BE2C (cell line): ENCODE data around the gene DCUN1D1.

Source experiments
- DNase-seq: peaks from one replicate; pipeline ENCODE4 v3.0.0-alpha.2; 2020
- H3K27me3 ChIP-seq: fragments of 250-450 bp; sonication (Bioruptor Pico); 2 replicates; pipeline ENCODE4 v1.5.1; 2020; ENCODE audit warnings: mild to moderate bottlenecking
- H3K36me3 ChIP-seq: fragments of 250-450 bp; sonication (Bioruptor Pico); 2 replicates; pipeline ENCODE4 v1.5.1; 2020; ENCODE audit warnings: mild to moderate bottlenecking
- H3K4me1 ChIP-seq: fragments of 250-450 bp; sonication (Bioruptor Pico); 2 replicates; pipeline ENCODE4 v1.5.1; 2020
- H3K4me3 ChIP-seq: 2 replicates; pipeline ENCODE4 v1.5.1; 2011; ENCODE audit warnings: low read depth, low read length
- H3K9me3 ChIP-seq: fragments of 250-450 bp; sonication (Bioruptor Pico); 2 replicates; pipeline ENCODE4 v1.5.1; 2020
- TF ChIP-seq, protein P1 (sequence below): IDR thresholded peaks from 2 replicates; pipeline ENCODE4 v1.5.1; 2012; ENCODE audit warnings: mild to moderate bottlenecking, low read depth, low read length

The DCUN1D1 gene

DNA sequence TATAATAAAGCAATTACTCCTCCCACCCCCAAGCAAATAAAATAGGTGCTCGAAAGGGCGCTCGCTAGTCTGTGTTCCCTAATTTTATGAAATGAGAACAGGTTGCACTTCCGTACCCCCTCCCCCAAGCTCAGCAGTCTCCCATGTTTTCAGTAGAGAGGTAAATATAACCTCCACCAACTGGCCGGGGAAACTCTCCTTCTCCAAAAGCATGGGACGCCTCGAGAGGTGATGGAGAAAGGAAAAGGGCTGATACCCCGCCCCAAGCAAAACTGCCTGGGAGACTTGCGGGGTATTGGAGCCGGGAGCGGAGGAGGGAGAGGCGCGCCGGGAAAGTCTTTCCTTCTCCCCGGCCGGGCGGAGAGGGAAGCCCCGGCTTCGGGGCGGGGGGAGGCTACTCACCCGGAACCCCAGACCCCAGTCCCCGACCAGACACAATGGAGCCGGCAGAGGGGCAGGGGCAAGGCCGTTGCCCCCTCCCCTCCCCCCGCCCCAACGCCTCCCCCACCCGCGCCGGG, 605 bp downstream of the DCUN1D1 start:
- H3K27me3 ChIP-seq = no peaks in the 10 kb centered on the region
- H3K4me3 ChIP-seq = peak overlapping the region; percentile 95
- TF ChIP-seq, protein P1, sequence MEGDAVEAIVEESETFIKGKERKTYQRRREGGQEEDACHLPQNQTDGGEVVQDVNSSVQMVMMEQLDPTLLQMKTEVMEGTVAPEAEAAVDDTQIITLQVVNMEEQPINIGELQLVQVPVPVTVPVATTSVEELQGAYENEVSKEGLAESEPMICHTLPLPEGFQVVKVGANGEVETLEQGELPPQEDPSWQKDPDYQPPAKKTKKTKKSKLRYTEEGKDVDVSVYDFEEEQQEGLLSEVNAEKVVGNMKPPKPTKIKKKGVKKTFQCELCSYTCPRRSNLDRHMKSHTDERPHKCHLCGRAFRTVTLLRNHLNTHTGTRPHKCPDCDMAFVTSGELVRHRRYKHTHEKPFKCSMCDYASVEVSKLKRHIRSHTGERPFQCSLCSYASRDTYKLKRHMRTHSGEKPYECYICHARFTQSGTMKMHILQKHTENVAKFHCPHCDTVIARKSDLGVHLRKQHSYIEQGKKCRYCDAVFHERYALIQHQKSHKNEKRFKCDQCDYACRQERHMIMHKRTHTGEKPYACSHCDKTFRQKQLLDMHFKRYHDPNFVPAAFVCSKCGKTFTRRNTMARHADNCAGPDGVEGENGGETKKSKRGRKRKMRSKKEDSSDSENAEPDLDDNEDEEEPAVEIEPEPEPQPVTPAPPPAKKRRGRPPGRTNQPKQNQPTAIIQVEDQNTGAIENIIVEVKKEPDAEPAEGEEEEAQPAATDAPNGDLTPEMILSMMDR = no peak
- no peaks in the 10 kb centered on the region for H3K9me3 ChIP-seq
- H3K4me1 ChIP-seq = no peaks in the 10 kb centered on the region; the same call in 1 of the 2 replicates
- no peaks in the 10 kb centered on the region; the same call in 1 of the 2 replicates for H3K36me3 ChIP-seq
- peak; percentile 43 for DNase-seq

DNA sequence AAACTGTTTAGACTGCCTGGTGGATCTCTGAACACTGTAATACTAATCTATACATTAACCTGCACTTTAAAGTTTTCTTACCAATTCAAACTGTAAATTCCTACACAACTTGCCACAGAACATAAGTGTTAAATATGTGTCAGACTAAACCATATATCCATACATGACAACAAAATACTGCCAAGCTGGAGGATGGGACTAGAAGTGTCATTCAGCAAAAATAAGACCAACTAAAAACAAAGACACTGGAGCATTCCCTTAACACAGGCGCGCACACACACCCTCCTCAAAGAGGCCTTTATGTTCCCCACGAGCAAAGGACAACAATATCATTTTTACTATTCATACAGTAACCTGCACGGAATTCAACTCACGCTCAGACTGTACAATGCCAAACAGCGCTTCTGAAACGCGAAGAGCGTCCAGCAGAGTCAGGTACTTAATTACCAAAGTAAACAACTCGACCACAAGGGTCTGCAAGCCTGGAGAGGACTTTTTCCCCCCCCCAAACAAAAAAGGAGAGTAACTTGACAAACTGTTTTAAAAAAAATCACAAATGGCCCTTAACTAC, 1.1 kb downstream of the DCUN1D1 start:
- TF ChIP-seq, protein P1 = no peak
- DNase-seq = no peak
- Histone ChIP-seq H3K9me3 (no peaks in the 10 kb centered on the region), H3K4me1 (no peaks in the 10 kb centered on the region; the same call in 1 of the 2 replicates), H3K27me3 (no peaks in the 10 kb centered on the region), H3K36me3 (no peaks in the 10 kb centered on the region; the same call in 1 of the 2 replicates), H3K4me3 (peak overlapping the region; percentile 95)

DNA sequence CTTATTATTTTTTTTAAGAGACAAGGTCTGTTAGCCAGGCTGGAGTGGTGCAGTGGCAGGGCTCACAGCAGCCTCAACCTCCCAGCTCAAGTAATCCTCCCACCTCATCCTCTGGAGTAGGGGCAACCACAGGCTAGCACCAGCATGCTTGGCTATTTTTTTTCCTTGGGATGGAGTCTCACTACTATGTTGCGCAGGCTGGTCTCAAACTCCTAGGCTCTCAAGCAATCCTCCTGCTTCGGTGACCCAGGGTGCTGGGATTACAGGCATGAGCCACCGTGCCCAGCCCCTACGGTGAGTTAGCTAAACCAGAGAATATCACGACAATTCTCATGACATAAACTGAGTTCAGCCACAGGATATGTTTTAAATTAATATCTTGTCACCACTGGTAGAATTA, 2.0 kb downstream of the DCUN1D1 start:
- TF ChIP-seq, protein P1 = no peak
- H3K4me3 ChIP-seq = peak overlapping the region; percentile 95
- no peaks in the 10 kb centered on the region; the same call in 1 of the 2 replicates for H3K36me3 ChIP-seq
- DNase-seq = no peak
- H3K4me1 ChIP-seq = no peaks in the 10 kb centered on the region; the same call in 1 of the 2 replicates
- no peaks in the 10 kb centered on the region for H3K27me3 ChIP-seq
- H3K9me3 ChIP-seq = no peaks in the 10 kb centered on the region

DNA sequence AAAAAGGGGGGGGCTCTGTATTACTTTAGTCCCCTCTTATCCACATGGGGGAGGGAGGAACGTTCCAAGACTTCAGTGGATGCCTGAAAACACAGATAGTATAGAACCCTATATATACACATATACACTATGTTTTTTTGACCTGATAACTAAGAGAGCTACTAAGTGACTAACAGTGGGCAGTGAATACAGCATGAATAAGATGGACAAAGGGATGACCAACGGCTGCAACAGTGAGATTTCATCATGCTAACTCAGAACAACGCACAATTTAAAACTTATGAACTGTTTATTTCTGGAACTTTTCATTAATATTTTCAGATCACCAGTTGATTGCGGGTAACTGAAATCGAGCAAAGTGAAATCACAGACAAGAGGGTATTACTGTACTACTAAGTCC, 7.3 kb downstream of the DCUN1D1 start:
- TF ChIP-seq, protein P1 = no peak
- H3K9me3 ChIP-seq = no peaks in the 10 kb centered on the region
- H3K4me1 ChIP-seq = no peaks in the 10 kb centered on the region; the same call in 1 of the 2 replicates
- H3K4me3 ChIP-seq = no peak overlapping the region
- DNase-seq = no peak
- H3K27me3 ChIP-seq = no peaks in the 10 kb centered on the region
- no peaks in the 10 kb centered on the region; the same call in 1 of the 2 replicates for H3K36me3 ChIP-seq

DNA sequence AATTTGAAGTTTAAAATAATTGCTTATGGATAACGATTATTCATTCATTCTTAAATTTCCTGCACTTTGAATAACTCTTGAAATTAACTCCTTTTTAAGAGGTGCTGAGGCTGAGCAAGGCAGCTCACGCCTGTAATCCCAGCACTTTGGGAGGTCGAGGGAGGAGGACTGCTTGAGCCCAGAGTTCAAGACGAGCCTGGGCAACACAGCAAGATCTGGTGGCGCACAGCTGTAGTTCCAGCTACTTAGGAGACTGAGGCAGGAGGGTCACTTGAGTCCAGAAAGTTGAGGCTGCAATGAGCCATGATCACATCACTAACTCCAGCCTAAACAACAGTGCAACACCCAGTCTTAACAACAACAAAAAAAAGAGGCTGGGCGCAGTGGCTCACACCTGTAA, 8.0 kb downstream of the DCUN1D1 start:
- Histone ChIP-seq H3K36me3 (no peaks in the 10 kb centered on the region; the same call in 1 of the 2 replicates), H3K4me1 (no peaks in the 10 kb centered on the region; the same call in 1 of the 2 replicates), H3K9me3 (no peaks in the 10 kb centered on the region), H3K4me3 (no peak overlapping the region), H3K27me3 (no peaks in the 10 kb centered on the region)
- TF ChIP-seq, protein P1 = no peak
- DNase-seq = no peak

DNA sequence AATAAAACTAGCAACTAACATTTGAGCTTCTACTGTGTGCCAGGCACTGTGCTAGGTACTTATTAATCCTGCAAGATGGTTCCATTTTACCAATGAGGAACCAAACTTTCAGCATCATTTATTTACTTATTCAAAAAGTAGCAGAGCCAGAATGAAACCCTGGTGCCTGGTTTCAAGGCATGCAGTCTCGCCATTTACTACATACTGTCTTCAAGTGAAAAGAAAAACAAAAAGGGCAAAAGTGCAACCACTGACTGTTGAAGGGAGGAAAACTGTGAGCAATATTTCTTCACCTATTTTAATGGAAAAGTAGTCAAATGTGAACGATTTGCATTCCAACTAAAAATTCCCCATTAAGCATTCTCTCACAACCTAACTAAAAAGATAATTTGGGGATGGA, 8.7 kb downstream of the DCUN1D1 start:
- H3K4me1 ChIP-seq = no peaks in the 10 kb centered on the region; the same call in 1 of the 2 replicates
- TF ChIP-seq, protein P1 = no peak
- no peaks in the 10 kb centered on the region for H3K27me3 ChIP-seq
- H3K36me3 ChIP-seq = no peaks in the 10 kb centered on the region
- H3K9me3 ChIP-seq = no peaks in the 10 kb centered on the region
- H3K4me3 ChIP-seq = no peak overlapping the region
- no peak for DNase-seq
